Upper lobe of left lung (tissue), 4 donors: Measurements from ENCODE around the gene PIGU.

Experiments used
- CTCF ChIP-seq, 6 experiments: fragments of 450-650 bp in 4 of 6; fragments of 200-600 bp in 2 of 6; sonication (generic) in 2 of 6; IDR thresholded peaks; one replicate each; pipeline ENCODE4 v1.5.1; 2016 to 2019; ENCODE audit warnings: antibody characterized with exemption in 6 of 6
- EP300 ChIP-seq, 4 donors: sonication (generic); formaldehyde crosslinking; IDR thresholded peaks; one replicate each; pipeline ENCODE4 v1.5.1; 2017; ENCODE audit warnings: antibody characterized with exemption in 4 of 4, control low read depth in 2 of 4
- POLR2A ChIP-seq, 4 donors: fragments of 450-650 bp; IDR thresholded peaks; one replicate each; pipeline ENCODE4 v1.5.1; 2016 to 2017; ENCODE audit warnings: antibody characterized with exemption in 4 of 4, mild to moderate bottlenecking in 2 of 4

- no peak for TF ChIP-seq POLR2A (IDR thresholded peaks at IDR 0.05)
- no peak for TF ChIP-seq CTCF (IDR thresholded peaks at IDR 0.05)
- TF ChIP-seq EP300 (IDR thresholded peaks at IDR 0.05) = no peak
These were observed 1.3 kb downstream of the PIGU start for GRCh38 chr20:34675561-34675960.
